Brain microvascular endothelial cell (primary cell): ENCODE data around the gene PCAT6.

Experiments used
- DNase-seq: peaks from one replicate; pipeline ENCODE4 v3.0.0-alpha.2; 2020
- H3K27ac ChIP-seq: fragments of 250-450 bp; sonication (Bioruptor Pico); 2 replicates; pipeline ENCODE4 v1.5.1; 2020; ENCODE audit warnings: mild to moderate bottlenecking, moderate library complexity
- H3K27me3 ChIP-seq: fragments of 250-450 bp; sonication (Bioruptor Pico); replicated peaks from 2 replicates; pipeline ENCODE4 v1.5.1; 2020; ENCODE audit warnings: mild to moderate bottlenecking
- H3K36me3 ChIP-seq: fragments of 250-450 bp; sonication (Bioruptor Pico); replicated peaks from 2 replicates; pipeline ENCODE4 v1.5.1; 2020; ENCODE audit warnings: mild to moderate bottlenecking
- H3K4me3 ChIP-seq: 2 replicates; pipeline ENCODE4 v1.5.1; 2011; ENCODE audit warnings: low read depth, mild to moderate bottlenecking, control low read depth, low read length, moderate library complexity
- CTCF ChIP-seq: IDR thresholded peaks from 2 replicates; pipeline ENCODE4 v1.5.1; 2011; ENCODE audit warnings: low read depth, mild to moderate bottlenecking, moderate library complexity, low read length, control low read depth, inconsistent platforms; ENCODE audit errors: missing control alignments
- in situ Hi-C: cut with HindIII; loops from 2 replicates; pipeline ENCODE4 v1.10.0; 2017; ENCODE audit warnings: low sequenced_read_pairs, low pct_ligation_motif_present

Gene PCAT6

GRCh38 chr1:202810615-202811295, at the start of gene PCAT6:
Gene PCAT6, plus strand, starts transcription at chr1:202810954.
- H3K36me3 ChIP-seq = peaks cover 2% of the 10 kb centered on the region
- peak within 1 kb of the TSS; percentile 82 for H3K27ac ChIP-seq
- in situ Hi-C loops = no loop called here
- H3K27me3 ChIP-seq = no peaks in the 10 kb centered on the region
- peak; percentile 96 for DNase-seq
- peak within 1 kb of the TSS; percentile 84 for H3K4me3 ChIP-seq
- no peak for TF ChIP-seq CTCF

GRCh38 chr1:202762019-202762418, 48.7 kb upstream of the PCAT6 start:
- H3K27me3 ChIP-seq = no peaks in the 10 kb centered on the region
- no peak overlapping the region for H3K27ac ChIP-seq
- no peak for TF ChIP-seq CTCF
- H3K4me3 ChIP-seq = no peak overlapping the region
- in situ Hi-C loops = no loop called here
- peaks cover 76% of the 10 kb centered on the region for H3K36me3 ChIP-seq
- no peak for DNase-seq

GRCh38 chr1:202765721-202766120, 45.0 kb upstream of the PCAT6 start:
- peak; percentile 12 for DNase-seq
- in situ Hi-C loops = no loop called here
- Histone ChIP-seq H3K36me3 (peaks cover 53% of the 10 kb centered on the region), H3K4me3 (no peak overlapping the region), H3K27me3 (no peaks in the 10 kb centered on the region), H3K27ac (no peak overlapping the region)
- no peak for TF ChIP-seq CTCF

GRCh38 chr1:202770135-202770534, 40.6 kb upstream of the PCAT6 start:
- H3K36me3 ChIP-seq = peaks cover 49% of the 10 kb centered on the region
- in situ Hi-C loops = no loop called here

GRCh38 chr1:202781180-202781579, 29.6 kb upstream of the PCAT6 start:
- H3K36me3 ChIP-seq = peaks cover 5% of the 10 kb centered on the region
- DNase-seq = no peak
- in situ Hi-C loops = no loop called here
- no peak overlapping the region for H3K4me3 ChIP-seq
- no peak overlapping the region for H3K27ac ChIP-seq
- no peak for TF ChIP-seq CTCF
- H3K27me3 ChIP-seq = no peaks in the 10 kb centered on the region

More at GRCh38 chr1:202770135-202770534, 40.6 kb upstream of the PCAT6 start:
- no peak for TF ChIP-seq CTCF
- Histone ChIP-seq H3K27me3 (no peaks in the 10 kb centered on the region), H3K27ac (no peak overlapping the region), H3K4me3 (no peak overlapping the region)
- DNase-seq = no peak

GRCh38 chr1:202786804-202787203, 23.9 kb upstream of the PCAT6 start:
- Histone ChIP-seq H3K36me3 (no peaks in the 10 kb centered on the region), H3K27me3 (no peaks in the 10 kb centered on the region), H3K27ac (no peak overlapping the region), H3K4me3 (no peak overlapping the region)
- no peak for TF ChIP-seq CTCF
- no peak for DNase-seq
- in situ Hi-C loops = no loop called here
